ENCODE results near the gene MCIDAS.
A peak's percentile ranks its signal among the peaks of the same experiment; 100 is the strongest.

- TF ChIP-seq CTCF (IDR thresholded peaks at IDR 0.05; ENCODE audit: control extremely low read depth in 1 of 3, insufficient read depth in 1 of 3, low read depth in 1 of 3, low read length in 3 of 3): peak in 1 of 3 experiments; percentile 46; a peak in 2 of 4 replicates
- no peak for TF ChIP-seq EZH2 (IDR thresholded peaks at IDR 0.05; ENCODE audit: low read depth, low read length, severe bottlenecking)
Measured at GRCh38 chr5:55187370-55187769, 39.7 kb downstream of the MCIDAS start.

Data from H1 (cell line).